ENCODE measurements around the gene CFAP90. TPM values are rescaled to one million over a fixed set of nuclear protein-coding genes. Genes with fewer than 3 reads are reported as not detected.

The CFAP90 gene
- total and polyA plus RNA-seq, 2 of the 8 experiments (the other 6 are each of a cell fraction or from before 2014, with no cell fraction given): 0.39 to 0.92 TPM

DNA sequence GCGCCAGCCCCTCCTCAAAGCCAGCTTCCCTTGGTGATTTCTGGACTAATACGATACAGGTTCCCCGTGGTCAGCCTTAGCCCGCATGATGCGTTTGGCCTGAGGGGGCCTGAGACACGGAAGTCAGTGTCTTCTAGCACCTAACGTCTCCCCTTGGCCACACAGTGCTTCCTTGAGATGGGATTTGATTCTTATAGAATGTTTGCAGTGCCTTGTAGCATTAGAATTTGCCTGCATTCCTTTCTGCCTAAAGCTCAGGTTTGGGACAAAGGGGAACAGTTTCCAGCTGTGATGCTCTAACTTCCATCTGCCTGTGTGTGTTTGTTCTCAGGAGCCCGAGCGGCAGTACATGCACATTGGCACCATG, 34.4 kb downstream of the CFAP90 start:
- H2BK120ac ChIP-seq (replicated peaks; ENCODE audit: low read depth, low read length): no peak overlapping the region
- peaks cover 0 to 24% (median 6%) of the 10 kb centered on the region in 4 experiments; a peak in 3 of 8 replicates for H3K36me3 ChIP-seq (ENCODE audit: control insufficient read depth in 2 of 4, insufficient read depth in 4 of 4, low read length in 3 of 4)
- no peak overlapping the region for H2BK20ac ChIP-seq (ENCODE audit: low read length)
- no peaks in the 10 kb centered on the region for H3K9me3 ChIP-seq (ENCODE audit: insufficient read depth in 2 of 2, low read depth in 1 of 2, low read length in 1 of 2)
- no peaks in the 10 kb centered on the region for H4K20me1 ChIP-seq (replicated peaks in 1 of 2; ENCODE audit: control insufficient read depth in 1 of 2, insufficient read depth in 2 of 2, low read length in 2 of 2)
- H3K4me3 ChIP-seq (ENCODE audit: extremely low read depth in 1 of 4, insufficient read depth in 2 of 4, low read depth in 3 of 4, low read length in 4 of 4): peak overlapping the region in 1 of 4 experiments; percentile 6; a peak in 1 of 8 replicates
- no peak overlapping the region for H3K14ac ChIP-seq (ENCODE audit: insufficient read length)
- H3K27me3 ChIP-seq (replicated peaks in 1 of 4; ENCODE audit: control insufficient read depth in 3 of 4, extremely low read depth in 1 of 4, insufficient read depth in 3 of 4, low read length in 3 of 4): no peaks in the 10 kb centered on the region
- H3K4me2 ChIP-seq (ENCODE audit: insufficient read depth in 1 of 2, low read depth in 2 of 2, low read length in 2 of 2): peak overlapping the region; percentile 3 to 53; a peak in 3 of 4 replicates
- TF ChIP-seq KDM4A (IDR thresholded peaks at IDR 0.05; ENCODE audit: low read depth, low read length, severe bottlenecking) (no peak), CTBP2 (IDR thresholded peaks at IDR 0.05; ENCODE audit: borderline replicate concordance, insufficient read depth, insufficient read length, low read length) (no peak), TEAD4 (IDR thresholded peaks at IDR 0.05; ENCODE audit: low read depth, low read length) (0 out of 2 replicates have a peak, but pooled peaks have one; percentile 19)
- TF ChIP-seq, protein P1, sequence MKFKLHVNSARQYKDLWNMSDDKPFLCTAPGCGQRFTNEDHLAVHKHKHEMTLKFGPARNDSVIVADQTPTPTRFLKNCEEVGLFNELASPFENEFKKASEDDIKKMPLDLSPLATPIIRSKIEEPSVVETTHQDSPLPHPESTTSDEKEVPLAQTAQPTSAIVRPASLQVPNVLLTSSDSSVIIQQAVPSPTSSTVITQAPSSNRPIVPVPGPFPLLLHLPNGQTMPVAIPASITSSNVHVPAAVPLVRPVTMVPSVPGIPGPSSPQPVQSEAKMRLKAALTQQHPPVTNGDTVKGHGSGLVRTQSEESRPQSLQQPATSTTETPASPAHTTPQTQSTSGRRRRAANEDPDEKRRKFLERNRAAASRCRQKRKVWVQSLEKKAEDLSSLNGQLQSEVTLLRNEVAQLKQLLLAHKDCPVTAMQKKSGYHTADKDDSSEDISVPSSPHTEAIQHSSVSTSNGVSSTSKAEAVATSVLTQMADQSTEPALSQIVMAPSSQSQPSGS (IDR thresholded peaks at IDR 0.05; ENCODE audit: low read length): no peak
- H3K4me1 ChIP-seq (replicated peaks in 1 of 4; ENCODE audit: control insufficient read depth in 3 of 4, insufficient read depth in 4 of 4, low read length in 3 of 4): peaks cover 2 to 13% (median 6%) of the 10 kb centered on the region in 4 experiments; a peak in 6 of 7 replicates
- DNase-seq (ENCODE audit: low read depth in 1 of 2, low spot score in 2 of 2): no peak
- no peak overlapping the region for H3K23ac ChIP-seq (ENCODE audit: insufficient read length)
- no peak overlapping the region for H2AFZ ChIP-seq (ENCODE audit: low read length)
- H3K9ac ChIP-seq (replicated peaks in 1 of 4; ENCODE audit: extremely low read depth in 1 of 4, low read depth in 3 of 4, low read length in 3 of 4): peak overlapping the region in 1 of 4 experiments; percentile 27; a peak in 2 of 7 replicates
- H3K23me2 ChIP-seq (ENCODE audit: low read depth, low read length): no peaks in the 10 kb centered on the region
- no peak overlapping the region for H2AK5ac ChIP-seq (ENCODE audit: low read depth, low read length)
- peak overlapping the region; percentile 28; the same call in 1 of the 2 replicates for H3K27ac ChIP-seq (ENCODE audit: low read depth, low read length)
- H4K5ac ChIP-seq (ENCODE audit: insufficient read length, low read depth, low read length): no peak overlapping the region
- no peaks in the 10 kb centered on the region for H3K79me1 ChIP-seq (ENCODE audit: low read depth, low read length)
- POLR2A ChIA-PET (ENCODE audit: partially characterized antibody): interaction anchor here (1.2 kb wide), 1 partner anchor 12 kb away, joined by 7 read pairs; no protein-coding TSS in a partner anchor
- no peak overlapping the region for H2BK15ac ChIP-seq (ENCODE audit: low read length)
- H2BK5ac ChIP-seq (ENCODE audit: low read depth, low read length): 0 out of 2 replicates have a peak overlapping the region, but pooled peaks have one; percentile 29
- H3K56ac ChIP-seq (replicated peaks; ENCODE audit: insufficient read length, low read depth, low read length): no peak overlapping the region
- 57% methylated on average over 9 of the region's 9 CpGs; no CpG with 5 or more reads in 1 of the 2 experiments for WGBS, 2 experiments (ENCODE audit: extremely low coverage in 1 of 2, insufficient coverage in 1 of 2, insufficient read length in 1 of 2, insufficient replicate concordance in 2 of 2, low coverage in 1 of 2, low lambda C conversion rate in 2 of 2, missing lambda C conversion rate in 1 of 2)
- no peak overlapping the region for H3K4ac ChIP-seq (replicated peaks; ENCODE audit: insufficient read length, low read depth, low read length)
- H4K8ac ChIP-seq (ENCODE audit: extremely low read depth, insufficient read depth, low read length): no peak overlapping the region
- CTCF ChIA-PET (ENCODE audit: partially characterized antibody): interaction anchor here (0.8 to 9.2 kb wide), 30 partner anchors 7 to 1050 kb away, joined by 3 to 61 read pairs (median 5); partner anchors contain the start of gene CFAP90
- no peaks in the 10 kb centered on the region for H3K79me2 ChIP-seq (ENCODE audit: control insufficient read depth in 1 of 2, insufficient read depth in 2 of 2, low read length in 2 of 2)
- FAIRE-seq: no peak
- no peak overlapping the region for H4K91ac ChIP-seq (replicated peaks; ENCODE audit: insufficient read length, low read length)
- H3K18ac ChIP-seq (ENCODE audit: extremely low read depth, low read length): no peak overlapping the region
- peak overlapping the region; percentile 23; the same call in 1 of the 2 replicates for H2BK12ac ChIP-seq (ENCODE audit: low read depth, low read length)
